Central memory CD4-positive, alpha-beta T cell (primary cell): ENCODE measurements around the gene LINC01488.
A peak's percentile ranks its signal among the peaks of the same experiment; 100 is the strongest.

ENCODE experiments used
- DNase-seq: peaks from one replicate; pipeline ENCODE4 v3.0.0; 2022
- total RNA-seq, 3 experiments: gene quantifications; one replicate each; lab custom pipeline; 2026; lab: John Stamatoyannopoulos, UW

LINC01488 gene
- 0 reads per million in 3 experiments for total RNA-seq

DNA sequence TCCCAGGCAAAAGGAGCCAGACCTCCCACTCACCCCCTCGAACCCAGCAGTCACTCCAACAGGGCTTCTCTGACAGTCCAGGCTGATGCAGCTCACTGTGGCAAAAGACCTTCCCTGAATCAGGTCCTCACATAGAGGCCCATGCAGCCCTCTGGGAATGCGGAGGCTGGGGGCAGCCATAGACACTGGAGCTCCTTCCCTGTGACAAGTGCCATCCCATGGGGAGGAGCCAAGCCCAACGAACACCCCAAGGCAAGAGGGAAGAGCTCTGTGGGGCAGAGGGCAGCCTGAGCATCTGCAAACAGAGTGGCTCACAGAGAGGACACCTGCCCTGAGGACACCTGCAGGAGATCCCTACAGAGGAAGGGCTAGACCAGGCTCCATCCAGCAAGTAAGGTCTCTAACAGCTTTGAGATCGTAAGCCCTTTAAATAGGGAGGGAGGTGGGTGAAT lies at the start of gene LINC01488:
Gene LINC01488, plus strand, starts transcription at position 271 of the 452 bp plus-strand sequence.
- no peak for DNase-seq

DNA sequence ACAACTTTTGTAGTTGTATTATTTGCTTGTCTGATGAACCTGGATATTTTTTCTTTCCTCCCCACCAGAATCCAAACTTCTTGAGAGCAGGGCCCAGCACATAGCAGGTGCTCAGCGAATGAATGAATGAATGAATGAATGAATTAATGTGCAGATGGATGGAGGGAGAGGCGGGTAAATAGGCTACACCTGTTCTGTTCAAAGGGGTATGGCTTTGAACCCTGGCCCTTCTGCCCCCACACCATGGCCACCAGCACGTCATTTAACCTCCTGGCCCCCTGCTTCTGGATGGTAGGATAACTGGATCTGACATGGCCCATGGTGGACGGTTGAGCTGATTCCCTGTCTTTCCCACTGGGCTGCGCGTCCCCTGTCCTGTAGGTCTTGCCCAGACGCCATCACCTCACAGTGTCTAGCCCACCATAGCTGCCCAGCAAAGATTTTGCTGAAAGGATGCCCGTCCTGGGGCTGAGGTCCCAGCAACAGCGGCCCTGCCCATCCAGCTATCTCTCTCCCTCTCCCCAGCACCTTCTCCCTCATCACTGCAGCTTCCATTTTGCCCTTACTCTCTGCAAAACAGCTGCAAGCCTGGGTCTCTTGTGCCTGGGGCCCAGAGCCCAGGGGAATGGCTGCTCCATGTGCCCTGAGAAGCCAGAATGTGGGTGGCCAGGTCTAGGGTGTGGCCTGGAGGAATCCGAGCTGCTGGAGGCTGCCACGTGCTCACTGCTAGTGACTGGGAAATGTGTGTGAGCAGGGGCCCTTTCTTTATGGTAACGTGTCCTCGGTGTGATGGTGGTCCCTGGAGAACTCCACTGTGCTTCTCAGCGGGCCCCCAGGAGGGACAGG lies 49.3 kb upstream of the LINC01488 start:
- DNase-seq: no peak

GRCh38 chr11:69433741-69434140 lies 47.7 kb upstream of the LINC01488 start:
- no peak for DNase-seq

DNA sequence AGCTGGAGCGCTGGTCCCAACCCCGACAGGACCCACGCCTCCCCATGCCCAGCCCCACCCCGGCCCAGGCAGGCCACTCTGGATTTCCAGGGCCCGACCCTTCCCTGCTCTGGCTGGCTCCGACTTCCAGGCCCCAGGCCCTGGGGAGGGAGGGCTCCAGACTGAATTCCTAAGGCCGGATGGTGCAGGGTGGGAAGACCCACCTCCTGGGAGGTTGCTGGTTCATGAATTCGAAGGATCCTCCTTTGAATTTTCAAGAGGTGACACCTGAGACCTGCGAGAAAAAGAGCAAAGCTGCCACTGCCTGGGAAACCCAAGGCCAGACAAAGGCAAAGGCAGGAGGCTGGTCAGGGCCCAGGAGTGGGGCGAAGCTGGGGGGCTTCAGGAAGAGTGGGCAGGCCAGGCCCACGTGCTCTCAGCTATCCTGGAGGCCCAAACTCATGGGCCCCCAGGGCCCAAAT lies 47.0 kb upstream of the LINC01488 start:
- no peak for DNase-seq

GRCh38 chr11:69435161-69435986 lies 46.1 kb upstream of the LINC01488 start:
- DNase-seq: no peak

DNA sequence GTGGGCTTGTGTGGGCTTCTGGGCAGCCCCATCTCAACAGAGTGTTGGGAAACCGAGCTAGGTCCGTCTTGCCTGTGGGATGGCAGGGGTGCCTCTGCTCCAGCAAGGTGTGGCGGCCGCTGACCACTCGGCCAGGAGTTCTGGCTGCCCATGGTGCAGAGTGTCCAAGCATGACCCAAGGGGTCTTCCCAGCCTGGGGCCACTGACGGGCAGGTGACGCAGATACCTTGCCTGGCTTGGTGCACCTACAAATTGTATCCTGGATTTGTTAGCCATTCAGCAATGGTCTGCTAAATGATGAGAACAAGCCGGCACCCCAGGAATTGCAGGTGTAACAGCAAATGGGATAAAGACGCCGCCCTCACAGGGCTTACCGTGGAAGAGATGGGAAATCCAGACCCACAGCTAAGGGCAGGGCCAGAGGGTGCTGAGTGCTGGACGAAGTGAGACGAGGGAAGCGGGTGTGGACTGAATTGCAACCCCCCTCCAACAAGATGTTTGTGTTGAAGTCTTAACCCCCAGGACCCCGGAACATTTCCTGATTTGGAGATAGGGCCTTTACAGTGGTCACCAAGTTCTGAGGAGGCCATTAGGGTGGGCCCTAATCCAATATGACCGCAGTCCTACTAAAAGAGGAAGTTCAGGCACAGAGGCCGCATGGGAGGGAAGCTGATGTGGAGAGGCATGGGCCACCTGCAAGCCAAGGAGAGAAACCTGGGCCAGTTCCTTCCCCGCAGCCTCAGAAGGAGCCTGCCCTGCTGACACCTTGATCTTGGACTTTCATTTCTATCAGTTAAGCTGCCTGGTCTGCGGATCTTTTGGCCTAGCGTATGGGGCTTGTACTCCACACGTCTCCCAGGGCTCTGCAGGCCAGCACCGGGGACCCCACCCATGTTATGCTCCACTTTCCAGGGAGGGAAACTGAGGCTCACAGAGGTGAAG lies 45.2 kb upstream of the LINC01488 start:
- DNase-seq: no peak

DNA sequence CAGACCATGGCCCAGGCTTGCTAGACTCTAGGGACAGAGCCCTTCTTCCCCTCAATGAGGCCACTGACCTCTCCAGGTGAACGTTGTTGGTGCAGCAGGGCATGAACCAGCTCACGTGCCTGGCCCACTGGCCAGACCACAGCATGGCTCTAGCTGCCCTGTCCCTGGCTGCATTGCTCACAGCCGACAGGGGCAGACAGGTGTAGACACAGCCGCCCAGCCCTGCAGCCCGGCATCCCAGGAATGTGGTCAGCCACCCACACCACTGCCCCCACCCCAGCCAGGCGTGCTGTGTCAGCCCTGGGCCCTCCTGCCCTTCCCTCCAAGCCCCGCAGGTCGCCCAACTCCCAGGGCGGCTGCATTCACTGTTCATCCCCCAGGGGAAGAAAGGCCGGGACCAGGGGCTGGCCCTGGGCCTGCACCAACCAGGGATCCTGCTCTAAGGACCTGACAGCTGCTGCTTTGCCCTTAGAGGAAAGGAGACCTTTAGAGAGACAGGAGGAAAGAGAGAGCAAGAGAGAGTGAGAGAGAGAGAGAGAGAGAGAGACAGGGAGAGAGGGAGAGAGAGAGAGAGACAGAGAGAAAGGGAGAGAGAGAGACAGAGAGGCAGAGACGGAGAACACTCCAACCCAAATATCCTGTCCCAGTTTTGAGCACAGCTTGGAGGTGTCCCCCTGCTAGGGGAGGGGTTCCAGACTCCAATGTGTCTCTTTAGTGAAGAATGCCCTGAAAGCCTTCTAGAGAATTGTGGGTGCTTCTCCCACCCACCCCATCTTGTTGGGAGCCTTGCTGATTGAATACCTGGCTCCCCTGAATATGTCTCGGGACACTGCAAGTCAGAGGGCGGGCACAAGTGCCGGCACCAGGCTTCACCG lies 44.2 kb upstream of the LINC01488 start:
- DNase-seq: no peak

- no peak for DNase-seq
Measured at GRCh38 chr11:69437876-69438205, 43.6 kb upstream of the LINC01488 start.

GRCh38 chr11:69438286-69438920 lies 43.1 kb upstream of the LINC01488 start:
- DNase-seq: no peak

DNA sequence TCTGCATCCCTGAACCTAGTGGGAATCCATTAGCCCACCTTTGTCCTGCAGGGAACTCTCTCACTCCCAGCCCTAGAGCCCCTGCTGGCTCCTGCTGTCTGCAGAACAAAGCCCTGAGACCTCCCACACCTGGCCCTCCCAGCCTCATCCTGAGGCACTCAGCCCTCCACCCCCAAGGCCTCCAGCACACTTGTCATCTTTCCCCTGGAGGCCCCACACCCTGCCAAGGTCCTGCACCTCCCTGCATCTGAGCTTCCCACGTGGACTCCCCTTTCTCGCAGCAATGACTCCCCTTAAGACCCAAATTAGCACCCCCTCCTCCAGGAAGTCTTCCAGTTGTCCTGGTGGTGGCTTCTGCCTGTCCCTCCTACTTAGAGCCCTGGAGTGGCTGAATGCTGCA lies 42.3 kb upstream of the LINC01488 start:
- no peak for DNase-seq

GRCh38 chr11:69439651-69440464 lies 41.6 kb upstream of the LINC01488 start:
- no peak for DNase-seq

DNA sequence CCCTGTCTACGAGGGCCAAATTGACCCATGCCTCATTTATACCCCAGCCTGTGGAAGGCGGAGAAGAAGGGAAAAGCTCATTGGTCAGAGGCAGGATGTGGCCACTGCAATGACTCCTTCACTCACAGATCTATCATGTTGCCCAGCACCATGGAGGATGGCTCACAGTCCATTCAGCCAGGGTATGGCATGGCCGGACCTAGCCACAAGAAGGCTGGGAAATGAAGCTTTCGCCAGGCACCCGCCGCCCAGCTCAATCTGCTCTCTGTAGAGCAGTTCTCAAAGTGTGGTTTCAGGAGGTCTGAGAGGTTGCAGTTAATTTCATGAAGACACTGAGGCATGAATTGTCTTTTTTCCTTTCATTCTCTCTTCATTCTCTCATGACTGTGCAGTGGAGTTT lies 40.6 kb upstream of the LINC01488 start:
- no peak for DNase-seq

DNA sequence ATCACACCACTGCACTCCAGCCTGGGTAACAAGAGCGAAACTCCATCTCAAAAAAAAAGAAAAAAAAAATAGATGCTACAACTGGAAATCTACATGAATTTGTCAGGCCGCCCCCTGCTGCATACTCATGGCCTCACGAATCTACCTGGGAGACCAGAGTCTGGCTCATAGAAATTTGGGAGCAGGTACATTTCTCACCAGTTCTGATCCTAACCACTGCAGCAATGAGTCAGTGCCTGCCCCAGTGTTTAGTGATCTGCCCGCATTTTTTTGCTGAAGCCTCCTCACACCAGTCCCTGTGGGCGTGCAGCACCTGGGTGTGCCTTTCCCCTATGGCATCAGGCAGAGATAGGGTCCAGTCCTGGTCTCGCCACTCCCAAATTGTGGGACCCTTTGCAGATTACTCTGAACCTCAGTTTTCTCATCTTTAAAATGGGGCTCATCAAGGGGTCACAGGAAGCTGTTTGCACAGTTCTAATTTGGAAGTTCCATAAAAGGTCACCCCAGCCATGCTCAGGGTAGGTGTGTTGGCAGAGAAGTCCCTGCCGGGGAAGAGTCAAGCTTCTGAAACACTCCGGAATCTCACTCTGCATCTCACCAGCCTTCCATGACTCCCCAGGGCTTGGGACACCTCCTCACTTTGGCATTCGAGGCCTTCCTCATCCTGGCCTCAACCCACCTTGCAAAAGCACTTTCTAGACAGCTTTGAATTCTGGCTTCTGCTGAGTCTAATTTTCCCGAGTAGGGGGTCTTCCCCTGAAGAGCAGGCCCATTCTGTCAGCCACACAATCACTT lies 39.3 kb upstream of the LINC01488 start:
- no peak for DNase-seq

GRCh38 chr11:69442807-69443137 lies 38.7 kb upstream of the LINC01488 start:
- DNase-seq: no peak

DNA sequence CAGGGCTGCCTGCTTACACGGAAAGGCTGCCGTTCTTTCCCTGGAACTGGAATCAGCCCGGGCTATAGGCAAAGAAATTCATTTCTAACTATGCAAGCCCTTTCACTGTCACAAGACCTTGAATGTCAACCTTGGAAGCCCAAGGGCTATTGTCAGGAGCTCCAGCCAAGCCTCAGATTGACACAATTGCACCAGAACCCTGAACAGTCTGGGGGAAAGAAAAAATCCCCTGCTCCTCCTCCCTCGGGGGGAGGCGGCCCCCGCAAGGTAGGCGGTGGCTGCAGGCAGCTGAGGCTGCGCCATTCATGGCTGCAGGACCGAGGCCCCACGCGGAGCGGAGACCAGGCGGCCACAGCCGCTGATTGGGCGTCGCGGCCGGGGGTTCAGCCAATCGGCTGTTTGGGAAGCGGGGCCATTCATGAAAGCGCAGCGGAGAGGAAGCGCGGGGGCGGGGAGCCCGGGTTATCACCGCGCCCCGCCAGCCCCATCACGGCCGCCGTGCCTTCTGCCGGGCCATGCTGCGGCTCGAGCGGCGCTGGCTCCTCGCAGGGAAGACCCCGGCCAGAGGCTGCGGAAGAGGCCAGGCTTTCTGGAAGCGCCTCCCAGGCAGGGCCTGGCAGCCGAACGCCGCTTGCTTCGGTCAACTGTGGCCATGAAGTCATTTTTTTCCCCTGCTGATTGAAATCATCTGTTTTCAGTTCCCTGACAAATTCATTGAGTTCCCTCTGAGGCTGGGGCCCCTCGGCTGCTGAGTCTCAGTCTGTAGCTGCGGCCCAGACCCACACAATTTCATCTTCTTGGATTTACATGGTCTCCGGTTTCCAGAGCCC lies 38.1 kb upstream of the LINC01488 start:
- peak; percentile 41 for DNase-seq

DNA sequence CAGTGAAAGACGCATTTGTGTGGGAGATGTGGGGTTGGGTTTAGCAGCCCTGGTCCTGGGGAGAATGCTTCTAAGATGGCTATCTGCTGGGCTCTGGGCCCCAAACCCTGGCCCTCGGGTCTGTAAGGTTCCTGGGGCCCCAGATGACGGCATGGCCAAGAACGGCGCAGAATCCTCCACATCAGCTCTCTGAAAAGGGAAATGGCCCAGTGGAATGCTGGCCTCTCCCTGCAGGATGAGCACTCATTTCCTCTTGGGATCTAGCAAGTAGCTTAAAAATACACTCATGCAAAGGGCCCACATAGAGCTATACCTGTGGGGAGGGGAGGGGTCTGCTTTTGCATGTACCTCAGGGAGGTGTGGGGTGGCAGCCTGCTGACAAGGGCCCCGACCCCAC lies 37.5 kb upstream of the LINC01488 start:
- DNase-seq: no peak

- DNase-seq: no peak
Measured at GRCh38 chr11:69444381-69445130, 36.9 kb upstream of the LINC01488 start.

GRCh38 chr11:69445131-69445470 lies 36.4 kb upstream of the LINC01488 start:
- no peak for DNase-seq
